ENCODE data around the gene SBF2.

Gene SBF2

DNA sequence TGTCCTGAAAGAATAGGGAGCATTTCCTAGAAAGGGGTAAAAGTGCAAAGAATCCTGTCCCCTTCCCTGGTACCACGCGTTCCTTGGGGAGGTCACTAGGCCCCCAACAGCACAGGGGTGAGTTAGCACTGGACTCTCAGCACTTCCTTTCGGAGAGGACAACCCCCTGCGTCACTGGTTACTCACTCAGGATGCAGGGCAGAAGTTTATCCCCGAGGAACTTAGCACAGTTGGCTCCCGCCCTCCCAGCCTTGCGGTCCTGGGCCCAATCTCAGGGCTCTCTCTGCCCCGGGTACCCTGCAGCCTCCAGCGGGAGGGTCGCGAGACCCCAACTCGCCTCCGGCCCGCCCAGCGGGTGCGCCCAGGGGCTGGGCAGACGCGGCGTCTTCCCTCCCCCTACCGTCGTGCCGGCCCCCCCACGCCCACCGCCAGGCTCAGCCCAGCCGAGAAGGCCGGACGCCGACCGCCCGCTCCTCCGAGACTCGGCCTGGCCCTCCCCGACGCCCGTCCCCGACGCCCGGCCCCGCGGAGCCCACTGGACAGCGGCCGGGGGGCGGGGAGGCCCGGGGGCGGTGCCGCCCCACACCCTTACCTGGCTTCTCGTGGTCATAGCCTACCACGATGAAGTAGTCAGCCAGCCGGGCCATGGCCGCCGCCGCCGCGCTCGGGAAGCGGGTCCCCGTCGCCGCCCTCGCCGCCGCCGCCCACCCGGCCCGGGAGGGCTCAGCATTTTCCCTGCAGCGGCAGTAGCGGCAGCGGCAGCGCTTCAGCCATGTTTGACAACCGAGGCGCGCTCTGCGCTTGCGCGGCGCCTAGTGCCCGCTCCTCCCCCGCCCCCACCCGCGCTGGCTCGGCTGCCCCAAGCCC, at the start of gene SBF2:
SBF2 (minus strand) TSS at position 797 of the 867 bp plus-strand sequence; CDS start at position 647, 150 bp downstream.
- in situ Hi-C loops (cut with HindIII; ENCODE audit: low sequenced_read_pairs) = no loop called here

DNA sequence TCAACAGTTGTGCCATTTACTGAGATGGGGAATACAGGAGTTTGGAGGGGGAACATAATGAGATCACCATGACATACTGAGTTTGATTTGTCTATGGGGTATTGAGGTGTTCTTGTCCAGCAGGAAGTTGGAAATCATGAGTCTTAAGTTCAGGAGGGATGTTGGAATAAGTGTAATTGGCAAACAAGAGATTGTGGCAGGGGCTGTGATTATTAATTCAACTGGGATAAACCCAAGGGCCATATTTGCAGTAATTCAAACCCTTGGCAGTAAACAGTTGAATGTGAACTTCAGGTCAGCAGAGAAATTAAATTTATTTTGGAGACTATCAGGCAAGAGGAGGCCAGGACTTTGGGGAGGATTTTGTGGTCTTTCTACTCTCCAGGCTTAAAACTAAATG, 44.3 kb upstream of the SBF2 start:
- in situ Hi-C loops (cut with HindIII; ENCODE audit: low sequenced_read_pairs) = no loop called here

DNA sequence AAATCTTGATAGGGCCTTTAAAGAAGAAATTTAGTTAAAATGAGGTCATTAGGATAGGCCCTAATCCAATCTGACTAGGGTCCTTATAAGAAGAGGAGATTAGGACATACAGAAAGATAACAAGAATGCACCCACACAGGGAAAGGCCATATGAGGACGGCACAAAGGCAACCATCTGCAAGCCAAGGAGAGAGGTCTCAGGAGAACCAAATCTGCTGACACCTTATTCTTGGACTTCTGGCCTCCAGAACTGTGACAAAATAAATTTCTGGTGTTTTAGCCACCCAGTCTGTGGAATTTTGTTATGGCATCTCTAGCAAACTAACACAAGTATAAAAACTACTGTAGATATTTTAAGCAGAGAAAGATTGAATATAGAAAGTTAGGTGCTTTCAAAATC, 39.5 kb upstream of the SBF2 start:
- in situ Hi-C loops (cut with HindIII; ENCODE audit: low sequenced_read_pairs) = no loop called here

DNA sequence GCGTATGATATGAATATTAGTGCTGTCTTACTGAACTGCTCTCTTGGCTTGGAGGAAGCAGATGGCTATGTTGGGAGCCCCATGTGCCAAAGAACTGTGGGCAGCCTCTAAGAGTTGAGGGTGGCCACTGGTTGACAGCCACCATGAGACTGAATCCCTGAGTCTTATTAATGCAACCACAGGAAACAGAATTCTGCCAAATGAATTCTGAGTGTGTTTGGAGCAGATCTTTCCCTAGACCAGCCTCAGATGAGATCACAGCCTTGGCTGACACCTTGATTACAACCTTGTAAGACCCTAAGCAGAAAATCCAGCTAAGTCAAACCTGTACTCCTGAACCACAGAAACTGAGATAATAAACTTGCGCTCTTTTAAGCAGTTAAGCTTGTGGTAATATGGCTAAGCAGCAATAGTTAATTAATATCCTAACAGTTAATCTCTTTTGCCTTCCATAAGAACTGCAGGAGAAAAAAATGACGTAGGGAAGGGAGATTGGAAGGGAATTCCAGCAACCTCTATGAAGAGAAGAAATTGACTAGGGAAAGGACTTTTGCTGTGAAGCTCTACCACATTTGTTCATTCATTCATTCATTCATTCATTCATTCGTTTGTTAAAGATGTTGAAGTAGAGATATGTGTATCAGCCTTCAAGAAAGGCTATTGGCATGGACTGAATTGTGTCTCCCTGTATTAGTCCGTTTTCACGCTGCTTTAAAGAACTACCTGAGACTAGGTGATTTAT, 37.7 kb upstream of the SBF2 start:
- in situ Hi-C loops (cut with HindIII; ENCODE audit: low sequenced_read_pairs) = no loop called here

DNA sequence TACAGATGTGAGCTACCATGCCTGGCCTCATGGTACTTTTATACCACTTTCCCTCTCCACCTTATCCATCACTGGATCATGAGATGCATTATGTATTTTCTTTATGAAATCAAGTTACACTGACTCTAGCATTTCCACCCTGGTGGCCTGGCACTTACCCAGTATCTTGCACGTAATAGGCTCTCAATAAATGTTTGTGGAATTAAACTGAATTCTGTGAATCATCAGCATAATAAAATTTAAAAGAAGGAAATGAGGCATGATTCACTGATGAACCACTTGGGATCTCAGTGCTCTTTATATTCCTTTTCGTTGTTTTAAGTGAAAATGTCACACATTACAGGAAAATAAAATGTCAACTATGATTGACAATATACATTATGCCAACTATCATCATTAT, 35.9 kb upstream of the SBF2 start:
- in situ Hi-C loops (cut with HindIII; ENCODE audit: low sequenced_read_pairs) = no loop called here

DNA sequence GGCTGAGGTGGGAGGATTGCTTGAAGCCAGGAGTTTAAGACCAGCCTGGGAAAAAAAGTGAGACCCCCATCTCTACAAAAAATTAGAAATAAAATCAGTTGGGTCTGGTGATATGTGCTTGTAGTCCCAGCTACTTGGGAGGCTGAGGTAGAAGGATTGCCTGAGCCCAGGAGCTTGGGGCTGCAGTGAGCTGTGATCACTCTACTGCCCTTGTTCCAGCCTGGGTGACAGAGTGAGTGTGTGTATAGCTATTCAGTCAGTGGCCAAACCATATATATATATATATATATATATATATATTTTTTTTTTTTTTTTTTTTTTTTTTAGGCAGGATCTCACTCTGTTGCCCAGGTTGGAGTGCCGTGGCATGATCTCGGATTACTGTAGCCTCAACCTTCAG, 35.3 kb upstream of the SBF2 start:
- in situ Hi-C loops (cut with HindIII; ENCODE audit: low sequenced_read_pairs) = no loop called here

DNA sequence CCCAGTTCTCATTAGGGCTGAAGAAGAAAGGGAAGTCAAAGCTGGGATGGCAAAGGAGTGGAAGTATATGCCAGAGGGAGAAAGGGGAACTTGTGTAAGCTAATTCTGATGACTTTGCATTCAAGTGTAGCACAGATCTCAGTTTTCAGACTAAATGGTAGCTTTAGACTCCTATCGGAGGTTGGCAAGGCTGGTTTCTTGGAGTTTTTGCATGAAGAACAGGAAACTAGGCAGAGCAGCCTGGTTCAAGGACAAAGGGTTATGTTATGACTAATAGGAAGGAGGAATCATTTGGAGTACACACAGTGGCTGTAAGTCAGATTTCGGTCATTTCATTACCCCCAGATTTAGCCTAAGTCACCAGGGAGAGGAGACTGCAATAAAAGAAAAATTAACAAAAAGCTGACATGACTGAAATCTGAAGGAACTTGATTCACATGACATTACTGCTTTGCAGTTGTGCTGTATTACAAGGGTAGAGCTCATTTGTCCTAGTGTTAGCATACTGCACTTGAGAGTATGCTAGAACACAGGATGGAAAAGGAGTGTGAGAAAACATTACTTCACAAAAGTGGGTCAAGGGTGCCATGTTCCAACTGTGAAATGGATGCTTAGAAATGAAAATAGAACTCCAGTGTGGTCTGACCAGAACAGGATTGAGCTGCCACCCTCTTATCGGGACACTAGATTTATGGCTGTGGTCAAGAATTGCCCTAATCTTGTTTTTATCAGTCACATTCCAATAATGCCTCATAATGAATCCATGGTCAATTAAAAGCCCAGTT, 34.5 kb upstream of the SBF2 start:
- in situ Hi-C loops (cut with HindIII; ENCODE audit: low sequenced_read_pairs) = no loop called here

DNA sequence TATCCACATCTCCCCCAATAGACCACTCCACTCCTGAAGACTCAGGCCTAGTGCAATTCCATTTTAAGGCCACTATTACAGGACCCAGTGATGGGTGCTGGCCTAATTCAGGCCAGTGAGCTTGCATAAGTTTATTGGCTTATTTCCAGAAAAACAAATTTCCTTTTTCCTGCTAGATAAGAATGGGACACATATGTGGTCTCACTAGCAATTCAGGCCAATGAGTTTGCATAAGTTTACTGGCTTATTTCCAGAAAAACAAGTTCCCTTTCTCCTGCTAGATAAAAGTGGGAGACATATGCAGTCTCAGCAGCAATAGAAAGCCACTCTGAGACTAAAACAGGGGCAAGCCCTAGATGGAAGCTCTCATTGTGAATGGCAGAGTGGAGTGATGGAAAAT, 33.2 kb upstream of the SBF2 start:
- in situ Hi-C loops (cut with HindIII; ENCODE audit: low sequenced_read_pairs) = no loop called here

DNA sequence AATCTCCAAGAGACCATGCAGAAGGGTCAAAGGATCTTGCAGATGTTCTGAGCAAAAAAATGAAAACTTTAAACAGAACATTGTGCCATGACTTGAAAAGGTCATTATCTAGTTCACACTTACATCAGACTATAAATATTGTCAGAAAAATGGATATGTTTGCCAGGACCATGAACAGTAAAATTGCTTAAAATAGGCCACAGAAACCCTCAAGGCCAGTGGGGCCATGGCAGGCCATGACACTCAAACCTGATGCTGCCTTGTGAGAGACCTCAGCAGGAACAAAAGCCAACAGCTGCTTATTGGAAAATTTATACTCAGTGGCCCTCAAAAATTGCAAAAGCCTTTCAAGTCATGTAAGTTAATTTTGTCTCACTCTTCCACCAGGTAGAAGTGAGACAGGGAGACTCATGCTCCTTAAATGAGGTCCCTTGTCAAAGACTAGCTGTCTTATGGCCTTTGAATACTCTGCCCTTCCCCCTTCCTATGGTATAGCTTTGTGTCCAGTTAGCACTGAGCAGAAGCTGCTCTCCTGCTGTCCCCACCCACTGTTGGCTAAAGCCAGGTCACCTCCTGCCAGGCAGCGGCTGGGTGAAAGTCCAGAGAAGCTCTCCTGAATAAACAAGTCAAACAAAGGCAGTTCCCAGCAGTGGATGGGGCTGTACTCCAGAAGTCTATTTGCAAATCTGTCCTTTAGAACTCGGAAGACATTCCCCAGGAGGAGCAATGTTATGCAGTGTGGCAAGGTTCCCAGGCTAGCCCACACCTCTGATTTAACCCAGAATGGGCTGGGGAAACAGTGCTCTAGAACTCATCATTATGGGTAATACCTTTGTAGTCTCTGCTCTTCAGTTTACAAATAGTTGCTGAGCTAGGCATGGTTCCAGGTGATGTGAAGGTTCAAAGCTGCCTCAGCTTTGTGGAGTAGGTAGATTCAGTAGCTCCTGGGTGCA, 32.3 kb upstream of the SBF2 start:
- in situ Hi-C loops (cut with HindIII; ENCODE audit: low sequenced_read_pairs) = no loop called here

DNA sequence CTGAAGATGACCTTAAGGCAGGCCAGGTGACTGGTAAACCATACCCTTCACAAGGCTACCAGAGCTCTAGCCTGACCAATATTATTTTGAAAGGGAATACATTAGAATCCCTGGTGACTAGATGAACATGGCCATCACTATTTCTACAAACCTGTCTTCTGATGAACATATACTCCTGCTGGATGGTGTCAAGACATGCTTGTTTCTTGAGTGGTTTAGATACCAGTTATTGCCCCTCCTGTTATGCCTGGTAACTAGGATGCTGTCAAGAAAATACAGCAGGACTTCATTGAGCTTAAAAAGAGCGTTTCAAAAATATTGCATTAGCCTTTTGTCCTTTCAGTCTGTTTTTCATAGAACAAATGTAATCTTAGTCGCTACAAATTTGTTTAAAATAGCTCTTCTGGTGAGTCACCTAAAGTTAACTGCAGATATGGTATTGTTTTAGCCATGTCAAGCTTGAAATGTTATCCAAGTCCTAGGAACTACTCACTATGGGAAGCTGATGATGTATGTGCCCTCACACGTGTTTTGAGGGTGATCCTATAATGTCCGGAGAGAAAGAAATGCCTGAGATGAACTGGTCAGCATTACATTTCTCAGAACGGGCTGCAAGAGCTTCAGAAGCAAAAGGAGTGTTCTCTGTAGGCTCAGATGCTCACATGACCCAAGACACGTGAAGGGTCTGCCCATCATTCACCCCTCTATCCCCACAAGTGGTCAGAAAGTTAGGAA, 31.4 kb upstream of the SBF2 start:
- in situ Hi-C loops (cut with HindIII; ENCODE audit: low sequenced_read_pairs) = no loop called here

DNA sequence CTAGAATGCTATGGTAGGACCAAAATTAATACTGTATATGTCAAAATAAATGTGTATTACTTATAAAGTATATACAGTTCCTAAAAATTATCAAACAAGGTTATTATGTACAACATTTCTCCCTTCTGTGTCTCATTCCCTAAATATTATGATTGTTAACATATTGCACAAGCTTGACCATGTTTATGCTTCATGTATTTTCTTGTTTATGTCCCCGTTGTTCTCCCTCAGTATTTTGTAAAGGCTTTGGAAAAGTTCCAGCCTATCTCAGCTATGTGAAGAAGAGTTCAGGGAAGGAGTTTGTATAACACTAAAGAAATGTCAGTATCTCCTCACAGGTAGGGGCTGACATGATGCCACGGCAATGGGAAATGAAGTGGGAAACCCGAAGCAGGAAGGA, 30.5 kb upstream of the SBF2 start:
- in situ Hi-C loops (cut with HindIII; ENCODE audit: low sequenced_read_pairs) = loop anchor here (5.0 kb wide), 1 partner anchor 48 kb away; no protein-coding TSS in a partner anchor

DNA sequence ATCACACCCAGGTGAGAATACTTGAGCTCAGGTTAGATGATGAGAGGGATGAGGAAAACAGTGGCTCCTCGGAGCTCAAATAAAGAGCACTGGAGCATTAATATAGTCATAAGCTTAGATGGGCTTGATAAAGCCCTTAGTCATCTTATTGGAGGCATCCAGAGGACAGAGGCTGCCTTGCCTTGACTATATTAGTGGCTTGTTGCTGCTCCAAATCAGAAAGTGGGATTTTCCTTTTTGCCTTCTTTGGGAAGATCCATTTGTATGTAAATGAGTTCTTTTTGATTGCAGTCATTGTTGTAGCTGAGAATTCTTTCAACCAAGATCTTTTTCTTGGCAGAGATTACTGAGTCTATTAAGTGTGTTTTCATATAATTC, 29.8 kb upstream of the SBF2 start:
- in situ Hi-C loops (cut with HindIII; ENCODE audit: low sequenced_read_pairs) = loop anchor here (5.0 kb wide), 1 partner anchor 49 kb away; no protein-coding TSS in a partner anchor

DNA sequence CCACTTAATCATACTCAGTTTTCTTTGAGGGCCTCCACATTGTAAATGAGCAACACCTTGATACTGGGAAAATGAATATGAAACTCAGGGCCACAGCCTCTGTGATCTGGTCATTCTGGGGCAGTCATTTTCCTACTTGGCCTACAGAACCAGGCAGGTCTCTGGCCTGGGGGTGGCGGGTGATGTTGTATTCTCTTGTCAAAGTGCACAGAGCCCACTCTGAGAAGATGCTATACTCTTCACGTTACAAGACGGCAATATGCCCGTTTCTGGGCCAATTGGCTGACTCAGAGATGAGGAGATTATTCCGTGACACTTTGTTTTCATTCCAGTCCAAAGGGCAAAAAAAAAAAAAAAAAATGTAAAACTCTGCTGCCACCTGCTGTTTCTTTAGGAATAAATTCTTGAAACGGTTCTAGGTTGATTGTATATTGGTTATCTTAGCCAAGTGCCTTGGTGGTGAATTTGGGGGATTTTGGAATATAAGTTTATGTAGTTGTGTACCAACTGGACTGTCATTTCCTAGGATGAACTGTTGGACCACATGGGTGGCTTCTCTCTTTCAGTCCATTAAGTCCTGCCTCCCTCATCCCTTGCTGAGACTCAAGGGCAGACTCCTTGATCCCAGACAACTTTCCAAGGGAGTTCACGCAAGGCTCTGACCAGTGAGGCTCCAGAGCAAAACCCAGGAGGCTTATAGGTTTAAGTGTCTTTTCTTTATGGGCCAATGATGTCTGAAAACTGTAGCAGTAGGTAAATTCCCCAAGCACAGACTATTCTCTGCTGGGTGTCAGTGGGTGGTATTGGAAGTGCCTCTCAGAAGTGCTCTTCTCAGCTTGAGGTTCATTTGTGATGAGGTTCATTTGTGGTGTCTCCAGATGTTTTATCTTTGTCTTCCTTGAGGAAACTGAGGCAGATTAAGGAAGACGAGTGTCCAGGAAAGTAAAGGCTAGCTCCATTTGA, 29.1 kb upstream of the SBF2 start:
- in situ Hi-C loops (cut with HindIII; ENCODE audit: low sequenced_read_pairs) = loop anchor here (5.0 kb wide), 1 partner anchor 49 kb away; no protein-coding TSS in a partner anchor

DNA sequence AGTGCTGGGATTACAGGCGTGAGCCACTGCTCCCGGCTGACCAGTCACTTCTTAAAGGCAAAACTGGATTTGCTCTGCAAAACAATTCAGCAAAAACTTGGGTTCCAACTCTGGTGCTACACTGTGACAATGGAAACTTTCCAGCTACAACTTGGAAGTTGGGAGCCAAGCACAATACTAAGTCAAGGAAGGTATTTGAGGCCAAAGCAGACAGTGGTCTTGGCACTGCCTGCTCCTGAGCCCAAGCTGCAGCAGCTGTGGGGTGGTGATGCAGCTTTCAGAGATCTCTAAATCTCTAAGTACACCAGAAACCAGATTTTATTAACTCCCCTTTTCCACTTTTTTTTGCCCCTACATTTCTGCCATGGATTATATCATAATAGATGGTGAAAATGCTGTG, 28.4 kb upstream of the SBF2 start:
- in situ Hi-C loops (cut with HindIII; ENCODE audit: low sequenced_read_pairs) = loop anchor here (5.0 kb wide), 1 partner anchor 50 kb away; no protein-coding TSS in a partner anchor

DNA sequence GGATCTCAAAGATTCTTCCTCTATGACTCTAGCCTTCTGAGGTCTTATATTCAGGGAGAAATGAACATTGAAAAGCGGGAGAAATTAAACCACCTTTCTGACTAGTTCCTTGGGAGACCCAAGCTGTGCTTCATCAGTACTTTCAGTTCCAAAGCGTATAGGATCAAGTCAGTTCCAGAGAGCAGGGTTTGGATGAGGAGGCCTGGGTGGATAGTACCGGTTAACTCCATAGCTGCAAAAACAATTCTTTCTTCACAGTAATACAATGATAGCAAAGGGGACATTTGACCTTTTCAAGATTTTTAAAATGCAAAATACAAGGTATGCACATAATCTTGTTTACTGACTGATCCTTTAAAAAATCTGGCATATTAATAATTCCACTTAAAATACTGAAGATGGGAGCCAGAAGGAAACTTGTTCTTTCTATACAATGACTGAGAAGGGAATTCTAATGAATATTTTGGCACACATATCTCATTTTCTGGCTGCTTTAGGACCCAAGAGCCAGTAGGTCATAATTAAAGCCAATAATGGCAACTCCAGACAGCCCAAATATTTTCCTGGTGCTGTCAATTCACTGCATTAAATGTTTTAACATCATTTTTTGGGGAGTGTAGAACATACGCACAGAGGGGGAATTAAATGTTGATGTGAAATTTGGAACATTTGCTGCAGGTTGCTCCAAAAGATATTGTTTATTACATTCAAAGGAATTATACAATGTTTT, 26.9 kb upstream of the SBF2 start:
- in situ Hi-C loops (cut with HindIII; ENCODE audit: low sequenced_read_pairs) = loop anchor here (5.0 kb wide), 1 partner anchor 51 kb away; no protein-coding TSS in a partner anchor

DNA sequence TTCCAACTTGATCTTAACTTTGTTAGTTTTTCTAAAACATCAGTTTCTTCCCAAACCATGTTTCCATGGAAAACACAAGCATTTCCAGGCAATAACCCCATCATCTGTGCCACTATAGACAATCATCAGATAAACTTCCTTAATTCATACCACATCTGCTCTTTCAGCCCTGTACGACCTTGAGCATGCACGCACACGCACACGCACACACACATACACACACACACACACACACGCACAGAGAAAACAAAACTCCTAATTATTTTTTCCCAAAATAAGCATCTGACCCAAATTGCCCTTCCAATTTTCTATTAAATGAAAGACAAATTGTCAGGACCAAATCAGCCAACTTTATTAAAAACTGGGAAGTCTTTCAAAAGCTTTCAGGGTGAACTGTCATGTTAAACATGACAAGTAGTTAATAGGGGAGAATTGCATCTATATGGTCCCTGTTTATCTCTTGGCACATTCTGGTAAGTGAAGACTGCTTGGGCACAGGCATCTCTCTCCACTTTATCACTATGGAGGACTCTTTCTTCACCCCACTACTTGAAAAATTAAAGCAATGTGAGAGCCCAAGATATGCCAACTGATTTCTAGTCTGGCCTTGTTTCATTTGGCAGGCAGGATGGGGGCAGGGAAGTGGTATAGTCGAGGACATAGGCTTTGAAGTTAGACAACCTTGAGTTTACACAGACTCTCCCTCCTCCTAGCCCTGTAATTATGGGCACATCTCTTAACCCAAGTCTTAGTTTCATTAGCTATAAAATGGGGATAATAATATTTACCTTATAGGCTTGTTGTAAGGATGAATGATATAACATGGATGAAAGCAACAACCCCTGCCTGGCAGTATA, 25.9 kb upstream of the SBF2 start:
- in situ Hi-C loops (cut with HindIII; ENCODE audit: low sequenced_read_pairs) = loop anchor here (5.0 kb wide), 1 partner anchor 52 kb away; no protein-coding TSS in a partner anchor

DNA sequence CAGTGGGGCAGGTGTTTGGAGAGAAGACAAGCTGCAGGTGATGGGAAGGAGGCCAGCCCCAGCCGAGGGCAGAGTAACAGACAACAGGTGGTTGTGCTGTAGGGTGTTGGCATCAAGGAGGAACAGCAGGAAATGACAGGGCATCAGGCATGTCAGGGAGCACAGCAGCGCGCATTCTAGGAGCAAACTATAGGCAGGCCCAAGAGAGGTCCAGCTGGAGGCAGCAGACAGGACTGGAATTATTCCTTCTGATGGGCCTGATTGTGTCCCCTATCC, 24.4 kb upstream of the SBF2 start:
- in situ Hi-C loops (cut with HindIII; ENCODE audit: low sequenced_read_pairs) = no loop called here

Data from endothelial cell of hepatic sinusoid (primary cell).